Left lung (tissue), 10 donors: ENCODE data around the gene CPED1. TPM values are rescaled to one million over a fixed set of nuclear protein-coding genes. Genes with fewer than 3 reads are reported as not detected.

ENCODE experiments used
- ATAC-seq: fragments of 200-7000 bp; cut with Tn5 transposase; one replicate; pipeline ENCODE4 v1.9.1; 2020; ENCODE audit warnings: moderate library complexity
- DNase-seq, 4 donors: peaks; one replicate each; pipeline ENCODE4 v3.0.0-alpha.2; 2013 to 2020
- H3K27ac ChIP-seq, 2 donors: fragments of 200-600 bp; sonication (generic) in 1 of 2; one replicate each; pipeline versions ENCODE4 v1.5.0 to v1.8.0; 2020 to 2021
- H3K27me3 ChIP-seq, 2 donors: fragments of 200-600 bp; sonication (generic) in 1 of 2; one replicate each; pipeline versions ENCODE4 v1.5.0 to v1.8.0; 2020 to 2021
- H3K36me3 ChIP-seq, 2 donors: fragments of 200-600 bp; sonication (generic) in 1 of 2; one replicate each; pipeline versions ENCODE4 v1.5.0 to v1.8.0; 2020 to 2021
- H3K4me1 ChIP-seq, 2 donors: fragments of 200-600 bp; one replicate each; pipeline ENCODE4 v1.8.0; 2021
- H3K4me3 ChIP-seq, 2 donors: fragments of 200-600 bp; sonication (generic) in 1 of 2; one replicate each; pipeline versions ENCODE4 v1.5.0 to v1.8.0; 2020 to 2021; ENCODE audit warnings: mild to moderate bottlenecking in 1 of 2
- H3K9me3 ChIP-seq, 2 donors: fragments of 200-600 bp; sonication (generic) in 1 of 2; one replicate each; pipeline versions ENCODE4 v1.5.0 to v1.8.0; 2020 to 2021
- intact Hi-C, 2 donors: fragments of 100-400 bp; cut with DNase I; formaldehyde crosslinking; loops; one replicate each; pipeline versions ENCODE4 v1.11.2 to v1.14.2; 2022
- polyA plus RNA-seq, 6 donors: library from polyadenylated mRNA; unstranded; fragments of 120-200 nt; gene quantifications; one replicate each; pipeline ENCODE4 v1.2.1, GENCODE V29; 2013; ENCODE audit not compliant: insufficient read length in 6 of 6
- total RNA-seq, 2 donors: library from RNA; stranded (reverse); fragmentation: NEBNext Ultra II Directional; extraction: Animal tissue kit (Norgen Biotek cat#: 25700); gene quantifications; one replicate each; pipeline ENCODE4 v1.2.1, GENCODE V29; 2021
- TF ChIP-seq, protein P1 (sequence below), 2 donors: fragments of 200-600 bp; sonication (generic) in 1 of 2; IDR thresholded peaks; one replicate each; pipeline versions ENCODE4 v1.5.0 to v1.8.0; 2021; ENCODE audit warnings: antibody characterized with exemption in 2 of 2
- donor health status: DM: no; HTN: yes; CAD: no.
- donor health status: DM: no; HTN: no; CAD: no.

The CPED1 gene
- total and polyA plus RNA-seq, 8 donors = 8.8 to 29.6 (median 22.8) TPM

DNA sequence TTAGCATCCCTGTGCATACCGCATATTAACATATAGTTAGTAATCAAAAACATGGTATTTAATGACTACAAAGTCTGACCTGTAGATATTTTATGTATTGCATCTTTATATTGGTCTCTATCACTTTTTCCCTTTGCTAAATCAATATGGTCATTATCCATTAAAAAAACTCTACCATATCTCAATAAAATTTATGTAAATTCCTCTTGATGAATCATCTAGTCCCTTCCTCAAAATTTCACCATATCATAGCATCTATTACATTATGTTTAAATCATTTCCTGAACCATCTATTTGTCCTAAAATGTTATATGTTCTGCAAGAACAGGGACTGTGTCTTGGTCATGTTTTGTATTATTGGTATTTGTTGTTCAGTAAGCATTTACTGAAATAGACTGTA, 45.6 kb upstream of the CPED1 start:
- no peak for ATAC-seq
- Histone ChIP-seq H3K4me3 (no peak overlapping the region), H3K4me1 (no peaks in the 10 kb centered on the region), H3K27ac (no peak overlapping the region), H3K27me3 (no peaks in the 10 kb centered on the region), H3K9me3 (no peaks in the 10 kb centered on the region), H3K36me3 (no peaks in the 10 kb centered on the region)
- intact Hi-C loops = loop anchor here in 1 of 2 donors (10.0 kb wide), 1 partner anchor 148 kb away; no protein-coding TSS in a partner anchor
- no peak for DNase-seq
- TF ChIP-seq, protein P1, sequence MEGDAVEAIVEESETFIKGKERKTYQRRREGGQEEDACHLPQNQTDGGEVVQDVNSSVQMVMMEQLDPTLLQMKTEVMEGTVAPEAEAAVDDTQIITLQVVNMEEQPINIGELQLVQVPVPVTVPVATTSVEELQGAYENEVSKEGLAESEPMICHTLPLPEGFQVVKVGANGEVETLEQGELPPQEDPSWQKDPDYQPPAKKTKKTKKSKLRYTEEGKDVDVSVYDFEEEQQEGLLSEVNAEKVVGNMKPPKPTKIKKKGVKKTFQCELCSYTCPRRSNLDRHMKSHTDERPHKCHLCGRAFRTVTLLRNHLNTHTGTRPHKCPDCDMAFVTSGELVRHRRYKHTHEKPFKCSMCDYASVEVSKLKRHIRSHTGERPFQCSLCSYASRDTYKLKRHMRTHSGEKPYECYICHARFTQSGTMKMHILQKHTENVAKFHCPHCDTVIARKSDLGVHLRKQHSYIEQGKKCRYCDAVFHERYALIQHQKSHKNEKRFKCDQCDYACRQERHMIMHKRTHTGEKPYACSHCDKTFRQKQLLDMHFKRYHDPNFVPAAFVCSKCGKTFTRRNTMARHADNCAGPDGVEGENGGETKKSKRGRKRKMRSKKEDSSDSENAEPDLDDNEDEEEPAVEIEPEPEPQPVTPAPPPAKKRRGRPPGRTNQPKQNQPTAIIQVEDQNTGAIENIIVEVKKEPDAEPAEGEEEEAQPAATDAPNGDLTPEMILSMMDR (IDR thresholded peaks at IDR 0.05) = no peak

DNA sequence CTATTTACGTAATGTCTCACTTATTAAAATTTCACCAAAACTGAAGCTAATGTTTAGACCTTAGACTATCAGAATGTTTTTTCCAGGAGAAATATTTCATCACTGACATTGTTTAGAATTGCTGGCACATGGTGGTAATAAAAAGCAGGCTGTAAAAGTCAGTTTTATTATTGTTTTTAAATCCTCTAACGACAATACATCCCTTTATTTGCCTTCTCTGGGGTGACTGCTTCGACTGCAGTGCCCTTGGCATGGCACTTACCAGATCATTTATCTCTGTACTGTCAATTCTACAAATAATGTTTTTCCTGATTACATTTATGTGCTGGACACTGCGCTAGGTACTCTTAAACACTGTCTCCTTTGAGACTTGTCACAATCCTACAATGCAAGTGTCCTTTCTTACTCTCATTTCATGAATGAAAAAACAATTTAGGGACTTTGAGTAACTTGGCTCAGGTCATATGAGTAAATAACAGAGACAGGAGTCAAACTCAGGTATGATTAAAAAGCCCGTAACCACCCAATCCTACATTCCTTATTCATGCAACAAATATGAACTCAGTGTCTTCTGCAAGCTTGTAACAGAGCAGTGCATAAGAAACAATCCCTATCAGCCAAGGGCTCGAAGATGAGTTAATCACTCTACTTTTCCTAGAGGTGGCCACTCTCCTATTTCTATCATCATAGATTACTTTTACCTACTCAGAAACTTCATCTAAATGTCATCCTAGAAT, 43.5 kb upstream of the CPED1 start:
- Histone ChIP-seq H3K9me3 (no peaks in the 10 kb centered on the region), H3K27me3 (no peaks in the 10 kb centered on the region), H3K36me3 (no peaks in the 10 kb centered on the region), H3K4me1 (peaks cover 0 to 7% of the 10 kb centered on the region in 2 donors), H3K27ac (no peak overlapping the region), H3K4me3 (no peak overlapping the region)
- intact Hi-C loops = loop anchor here in 1 of 2 donors (10.0 kb wide), 1 partner anchor 150 kb away; no protein-coding TSS in a partner anchor
- TF ChIP-seq, protein P1 (IDR thresholded peaks at IDR 0.05) = no peak
- ATAC-seq = no peak
- DNase-seq = no peak

DNA sequence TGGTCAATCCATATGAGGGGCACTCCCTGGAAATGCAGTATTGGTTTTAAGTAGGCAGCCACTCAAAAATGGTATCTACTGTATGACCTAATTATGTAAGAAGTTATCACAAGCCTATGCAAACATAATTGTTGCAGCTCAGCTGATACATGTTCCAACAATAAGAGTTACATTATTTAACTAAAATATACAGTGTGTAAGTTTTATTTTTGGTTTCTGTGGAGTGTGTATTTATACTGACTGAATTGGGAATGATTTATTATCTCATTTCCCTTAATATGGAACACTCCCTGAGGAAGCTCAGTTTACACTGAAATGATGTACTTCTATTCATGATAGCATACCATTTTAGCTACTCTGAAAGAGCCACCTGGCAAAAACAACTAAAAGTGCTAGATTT, 40.5 kb upstream of the CPED1 start:
- TF ChIP-seq, protein P1 (IDR thresholded peaks at IDR 0.05) = no peak
- Histone ChIP-seq H3K36me3 (no peaks in the 10 kb centered on the region), H3K9me3 (no peaks in the 10 kb centered on the region), H3K4me3 (no peak overlapping the region), H3K4me1 (peaks cover 8 to 23% of the 10 kb centered on the region in 2 donors), H3K27ac (no peak overlapping the region), H3K27me3 (no peaks in the 10 kb centered on the region)
- ATAC-seq (no peak), DNase-seq (no peak)
- intact Hi-C loops = loop anchor here in 1 of 2 donors (10.0 kb wide), 1 partner anchor 153 kb away; no protein-coding TSS in a partner anchor

DNA sequence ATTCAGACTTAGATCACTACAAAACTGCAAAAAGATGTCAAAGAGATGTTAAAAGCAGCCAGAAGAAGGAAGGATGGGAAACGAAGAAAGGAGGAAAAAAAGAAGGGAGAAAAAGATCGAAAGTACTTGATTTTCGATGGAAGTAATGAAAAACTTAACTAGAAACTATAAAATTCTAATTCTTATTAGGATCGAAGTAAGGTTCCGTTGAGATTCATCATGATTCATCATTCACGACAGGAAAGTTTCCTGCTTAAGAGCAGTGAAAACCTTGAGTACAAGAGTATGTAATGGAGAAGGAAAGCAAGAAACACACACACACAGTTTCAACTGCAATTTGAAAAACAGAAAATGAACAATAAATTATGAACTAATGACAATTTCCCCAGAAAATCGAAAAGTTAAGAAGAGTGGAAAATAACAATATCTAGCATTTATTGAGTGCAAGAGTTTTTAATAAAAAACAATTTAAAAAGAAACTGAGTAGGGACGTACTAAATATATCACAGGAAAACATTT, 39.1 kb upstream of the CPED1 start:
- Histone ChIP-seq H3K27me3 (no peaks in the 10 kb centered on the region), H3K4me1 (peaks cover 8 to 23% of the 10 kb centered on the region in 2 donors), H3K4me3 (peak overlapping the region; percentile 42 to 62), H3K27ac (no peak overlapping the region), H3K36me3 (peaks cover 0 to 12% of the 10 kb centered on the region in 2 donors), H3K9me3 (no peaks in the 10 kb centered on the region)
- ATAC-seq = no peak
- intact Hi-C loops = loop anchor here in 1 of 2 donors (10.0 kb wide), 1 partner anchor 155 kb away; no protein-coding TSS in a partner anchor
- no peak for DNase-seq
- TF ChIP-seq, protein P1 (IDR thresholded peaks at IDR 0.05) = no peak

DNA sequence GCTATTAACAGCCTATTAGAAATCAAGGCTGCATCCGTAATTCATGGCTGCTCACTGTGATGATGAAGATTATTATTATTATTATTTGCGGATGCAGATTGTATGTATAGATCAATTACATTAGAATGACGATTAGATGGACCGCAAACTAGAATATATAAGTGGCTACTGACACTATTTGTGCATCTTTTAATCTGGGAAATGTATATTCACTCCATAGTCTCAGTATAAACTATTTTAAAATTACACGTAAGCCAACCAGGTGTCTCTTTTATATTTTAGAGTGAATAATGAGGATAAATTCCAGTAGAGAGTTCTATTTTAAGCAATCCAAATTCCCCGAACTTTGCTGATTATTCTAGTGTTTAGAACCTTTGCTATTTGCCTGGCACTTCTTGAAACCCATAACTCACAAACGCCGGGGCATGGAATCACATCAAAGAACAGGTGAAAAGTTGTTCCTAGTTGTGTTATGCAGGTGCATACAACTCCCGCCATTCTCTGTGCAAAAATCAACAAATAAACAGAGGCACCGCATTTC, 38.4 kb upstream of the CPED1 start:
- Histone ChIP-seq H3K27ac (peak overlapping the region in 1 of 2 donors; percentile 97), H3K9me3 (no peaks in the 10 kb centered on the region), H3K4me3 (peak overlapping the region; percentile 42 to 62), H3K4me1 (peaks cover 8 to 23% of the 10 kb centered on the region in 2 donors), H3K27me3 (no peaks in the 10 kb centered on the region), H3K36me3 (peaks cover 0 to 18% of the 10 kb centered on the region in 2 donors)
- TF ChIP-seq, protein P1 (IDR thresholded peaks at IDR 0.05) = no peak
- intact Hi-C loops = loop anchor here in 1 of 2 donors (10.0 kb wide), 1 partner anchor 155 kb away; no protein-coding TSS in a partner anchor
- DNase-seq = no peak
- ATAC-seq = no peak
